ENCODE results near the gene TPPP2. TPM values are rescaled to one million over a fixed set of nuclear protein-coding genes. Genes with fewer than 3 reads are reported as not detected.

TPPP2 gene
- total and polyA plus RNA-seq, 2 experiments from 2014 or later: not detected

- 72 to 78% methylated on average over 5 of the region's 5 CpGs for WGBS, 2 experiments (ENCODE audit: low coverage in 1 of 2, low lambda C conversion rate in 2 of 2, missing lambda C conversion rate in 2 of 2)
These were observed 9.0 kb upstream of the TPPP2 start for GRCh38 chr14:21020977-21021545.

GRCh38 chr14:21022686-21023085, 7.3 kb upstream of the TPPP2 start:
- H3F3A ChIP-seq (ENCODE audit: insufficient read depth): no peaks in the 10 kb centered on the region
- no peaks in the 10 kb centered on the region for H4K20me1 ChIP-seq (ENCODE audit: insufficient read depth)
- H3K9me3 ChIP-seq (ENCODE audit: low read depth): no peaks in the 10 kb centered on the region
- no peaks in the 10 kb centered on the region for H3K36me3 ChIP-seq (ENCODE audit: low read depth)
- no peak overlapping the region for H3K9ac ChIP-seq
- TF ChIP-seq EZH2 (IDR thresholded peaks at IDR 0.05; ENCODE audit: insufficient read depth, poor library complexity, severe bottlenecking) (no peak), EZH2phosphoT487 (IDR thresholded peaks at IDR 0.05; ENCODE audit: insufficient read depth, low read depth) (no peak)
- peaks cover 32% of the 10 kb centered on the region for H3K27me3 ChIP-seq (replicated peaks; ENCODE audit: insufficient read depth)
- no peak for DNase-seq
- no peak overlapping the region for H2AFZ ChIP-seq
- 77 to 80% methylated on average over 5 of the region's 5 CpGs for WGBS, 2 experiments (ENCODE audit: low coverage in 1 of 2, low lambda C conversion rate in 2 of 2, missing lambda C conversion rate in 2 of 2)
- H3K79me2 ChIP-seq (ENCODE audit: insufficient read depth): no peaks in the 10 kb centered on the region
- no peak overlapping the region for H3K27ac ChIP-seq
- no peak overlapping the region for H3K4me3 ChIP-seq
- H3K9me2 ChIP-seq (ENCODE audit: insufficient read depth): no peaks in the 10 kb centered on the region
- in situ Hi-C loops (cut with MboI): no loop called here
- H3K4me1 ChIP-seq (ENCODE audit: insufficient read depth): no peaks in the 10 kb centered on the region
- no peak overlapping the region for H3K4me2 ChIP-seq (ENCODE audit: unreplicated experiment)

More at GRCh38 chr14:21020977-21021545, 9.0 kb upstream of the TPPP2 start:
- no peaks in the 10 kb centered on the region for H4K20me1 ChIP-seq (ENCODE audit: insufficient read depth)
- H2AFZ ChIP-seq: no peak overlapping the region
- H3K79me2 ChIP-seq (ENCODE audit: insufficient read depth): no peaks in the 10 kb centered on the region
- no peak overlapping the region for H3K27ac ChIP-seq
- H3K27me3 ChIP-seq (replicated peaks; ENCODE audit: insufficient read depth): peaks cover 31% of the 10 kb centered on the region
- no peaks in the 10 kb centered on the region for H3K9me3 ChIP-seq (ENCODE audit: low read depth)
- no peak overlapping the region for H3K4me2 ChIP-seq (ENCODE audit: unreplicated experiment)
- H3F3A ChIP-seq (ENCODE audit: insufficient read depth): no peaks in the 10 kb centered on the region
- no peaks in the 10 kb centered on the region for H3K36me3 ChIP-seq (ENCODE audit: low read depth)
- no peak for DNase-seq
- in situ Hi-C loops (cut with MboI): no loop called here
- no peaks in the 10 kb centered on the region for H3K9me2 ChIP-seq (ENCODE audit: insufficient read depth)
- H3K4me1 ChIP-seq (ENCODE audit: insufficient read depth): no peaks in the 10 kb centered on the region
- H3K9ac ChIP-seq: no peak overlapping the region
- no peak overlapping the region for H3K4me3 ChIP-seq
- TF ChIP-seq EZH2phosphoT487 (IDR thresholded peaks at IDR 0.05; ENCODE audit: insufficient read depth, low read depth): no peak
- TF ChIP-seq EZH2 (IDR thresholded peaks at IDR 0.05; ENCODE audit: insufficient read depth, poor library complexity, severe bottlenecking): no peak

DNA sequence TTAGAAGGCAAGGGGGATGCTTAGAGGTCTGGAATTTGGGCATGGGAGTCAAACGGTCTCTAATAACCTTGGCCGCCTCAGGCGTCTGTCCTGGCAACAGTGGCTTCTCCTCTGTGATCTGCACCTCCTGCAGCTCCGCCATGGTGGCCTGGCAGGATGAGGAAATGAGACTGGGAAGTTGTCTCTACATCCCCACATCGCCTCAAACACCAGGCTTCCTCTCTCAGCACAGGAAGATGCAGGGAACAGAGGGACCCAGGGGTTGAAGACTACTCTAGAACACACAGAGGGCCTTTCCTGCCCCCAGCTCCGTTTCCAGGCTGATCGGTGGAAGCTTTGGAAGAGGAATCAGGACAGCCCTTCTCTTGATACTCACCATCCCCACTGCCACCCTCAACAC, 6.8 kb upstream of the TPPP2 start:
- Histone ChIP-seq H3K27ac (no peak overlapping the region), H3K4me3 (no peak overlapping the region), H3K36me3 (ENCODE audit: low read depth) (no peaks in the 10 kb centered on the region), H3K4me2 (ENCODE audit: unreplicated experiment) (no peak overlapping the region), H3F3A (ENCODE audit: insufficient read depth) (no peaks in the 10 kb centered on the region), H3K9me3 (ENCODE audit: low read depth) (no peaks in the 10 kb centered on the region), H3K4me1 (ENCODE audit: insufficient read depth) (no peaks in the 10 kb centered on the region), H3K9ac (no peak overlapping the region), H2AFZ (no peak overlapping the region), H3K79me2 (ENCODE audit: insufficient read depth) (no peaks in the 10 kb centered on the region), H3K9me2 (ENCODE audit: insufficient read depth) (no peaks in the 10 kb centered on the region), H3K27me3 (replicated peaks; ENCODE audit: insufficient read depth) (peaks cover 32% of the 10 kb centered on the region), H4K20me1 (ENCODE audit: insufficient read depth) (no peaks in the 10 kb centered on the region)
- 74 to 80% methylated on average over 7 of the region's 7 CpGs for WGBS, 2 experiments (ENCODE audit: low coverage in 1 of 2, low lambda C conversion rate in 2 of 2, missing lambda C conversion rate in 2 of 2)
- in situ Hi-C loops (cut with MboI): no loop called here
- TF ChIP-seq EZH2 (IDR thresholded peaks at IDR 0.05; ENCODE audit: insufficient read depth, poor library complexity, severe bottlenecking): no peak
- TF ChIP-seq EZH2phosphoT487 (IDR thresholded peaks at IDR 0.05; ENCODE audit: insufficient read depth, low read depth): no peak
- DNase-seq: no peak

- no peak overlapping the region for H3K9ac ChIP-seq
- H2AFZ ChIP-seq: 0 out of 2 replicates have a peak overlapping the region, but pooled peaks have one; percentile 18
These were observed 6.0 kb upstream of the TPPP2 start for GRCh38 chr14:21023817-21024584.

More at GRCh38 chr14:21023817-21024584, 6.0 kb upstream of the TPPP2 start:
- Histone ChIP-seq H3K9me2 (ENCODE audit: insufficient read depth) (no peaks in the 10 kb centered on the region), H3K9me3 (ENCODE audit: low read depth) (no peaks in the 10 kb centered on the region), H4K20me1 (ENCODE audit: insufficient read depth) (no peaks in the 10 kb centered on the region), H3K36me3 (ENCODE audit: low read depth) (no peaks in the 10 kb centered on the region), H3K27ac (no peak overlapping the region), H3K79me2 (ENCODE audit: insufficient read depth) (no peaks in the 10 kb centered on the region), H3K4me2 (ENCODE audit: unreplicated experiment) (peak overlapping the region; percentile 68), H3K27me3 (replicated peaks; ENCODE audit: insufficient read depth) (peaks cover 32% of the 10 kb centered on the region), H3K4me3 (peak overlapping the region; percentile 51; the same call in 1 of the 2 replicates), H3K4me1 (ENCODE audit: insufficient read depth) (no peaks in the 10 kb centered on the region), H3F3A (ENCODE audit: insufficient read depth) (no peaks in the 10 kb centered on the region)
- 45 to 53% methylated on average over 15 to 17 of the region's 17 CpGs for WGBS, 2 experiments (ENCODE audit: low coverage in 1 of 2, low lambda C conversion rate in 2 of 2, missing lambda C conversion rate in 2 of 2)
- DNase-seq: no peak
- TF ChIP-seq EZH2 (IDR thresholded peaks at IDR 0.05; ENCODE audit: insufficient read depth, poor library complexity, severe bottlenecking) (peak; percentile 81), EZH2phosphoT487 (IDR thresholded peaks at IDR 0.05; ENCODE audit: insufficient read depth, low read depth) (no peak)
- in situ Hi-C loops (cut with MboI): no loop called here

All from GM23248 (cell line).